Sciatic nerve (tissue), 2 donors: Measurements from ENCODE around the gene MAPK7. TPM values are rescaled to one million over a fixed set of nuclear protein-coding genes. Genes with fewer than 3 reads are reported as not detected.

Experiments used
- ATAC-seq: fragments of 200-7000 bp; cut with Tn5 transposase; one replicate; pipeline ENCODE4 v1.9.1; 2020; ENCODE audit warnings: mild to moderate bottlenecking, moderate library complexity
- DNase-seq: peaks from one replicate; pipeline ENCODE4 v3.0.0-alpha.2; 2020; ENCODE audit warnings: low spot score
- intact Hi-C: fragments of 100-400 bp; cut with DNase I; formaldehyde crosslinking; loops from one replicate; pipeline ENCODE4 v1.14.2; 2022
- total RNA-seq: library from RNA; stranded (reverse); fragmentation: NEBNext Ultra II Directional; extraction: Animal tissue kit (Norgen Biotek cat#: 25700); gene quantifications from one replicate; pipeline ENCODE4 v1.2.1, GENCODE V29; 2021
- donor health status: DM: no; HTN: no; CAD: no.
- donor health status: DM: no; HTN: no; CAD: no.

Gene MAPK7
- total RNA-seq, 1 donor from 2014 or later: 28.2 TPM

- intact Hi-C loops: no loop called here
- DNase-seq (peak; percentile 44), ATAC-seq (no peak)
Observed at GRCh38 chr17:19372439-19372838, 5.9 kb upstream of the MAPK7 start.

- peak; percentile 57 for DNase-seq
- intact Hi-C loops: no loop called here
- no peak for ATAC-seq
Observed at GRCh38 chr17:19372866-19373504, 5.3 kb upstream of the MAPK7 start.

GRCh38 chr17:19374136-19374535, 4.2 kb upstream of the MAPK7 start:
- intact Hi-C loops: no loop called here
- DNase-seq: peak; percentile 41
- ATAC-seq: no peak

GRCh38 chr17:19375732-19376131, 2.6 kb upstream of the MAPK7 start:
- no peak for ATAC-seq
- no peak for DNase-seq
- intact Hi-C loops: no loop called here

- ATAC-seq: no peak
- peak; percentile 32 for DNase-seq
- intact Hi-C loops: no loop called here
Observed at GRCh38 chr17:19376811-19377210, 1.5 kb upstream of the MAPK7 start.

GRCh38 chr17:19377602-19378415, 489 bp upstream of the MAPK7 start:
- ATAC-seq (peak; percentile 97), DNase-seq (peak; percentile 99)
- intact Hi-C loops: no loop called here

GRCh38 chr17:19379361-19380065, 1.2 kb downstream of the MAPK7 start:
- intact Hi-C loops: no loop called here
- DNase-seq: no peak

GRCh38 chr17:19380481-19381301, 2.4 kb downstream of the MAPK7 start:
- DNase-seq (peak; percentile 60), ATAC-seq (no peak)
- intact Hi-C loops: no loop called here

More at GRCh38 chr17:19379361-19380065, 1.2 kb downstream of the MAPK7 start:
- no peak for ATAC-seq

GRCh38 chr17:19381361-19381740, 3.1 kb downstream of the MAPK7 start:
- intact Hi-C loops: no loop called here
- DNase-seq (peak; percentile 54), ATAC-seq (no peak)

- peak; percentile 55 for DNase-seq
- intact Hi-C loops: no loop called here
- ATAC-seq: no peak
Observed at GRCh38 chr17:19381741-19382444, 3.6 kb downstream of the MAPK7 start.

GRCh38 chr17:19382531-19383444, 4.5 kb downstream of the MAPK7 start:
- peak; percentile 55 for DNase-seq
- intact Hi-C loops: no loop called here
- no peak for ATAC-seq

- DNase-seq: peak; percentile 62
- no peak for ATAC-seq
- intact Hi-C loops: no loop called here
Observed at GRCh38 chr17:19383681-19384470, 5.6 kb downstream of the MAPK7 start.

- intact Hi-C loops: no loop called here
- DNase-seq: peak; percentile 95
- peak; percentile 83 for ATAC-seq
Observed at GRCh38 chr17:19384723-19385391, 6.6 kb downstream of the MAPK7 start.

GRCh38 chr17:19385521-19385983, 7.3 kb downstream of the MAPK7 start:
- ATAC-seq: no peak
- DNase-seq: peak; percentile 58
- intact Hi-C loops: no loop called here

- ATAC-seq (peak; percentile 44), DNase-seq (peak; percentile 76)
- intact Hi-C loops: no loop called here
Observed at GRCh38 chr17:19386051-19386929, 8.0 kb downstream of the MAPK7 start.
